GM23338 (cell line): ENCODE measurements around the gene MED13L.

Experiments
- CTCF ChIP-seq, 2 experiments: fragments of 200-600 bp in 1 of 2; sonication (generic) in 1 of 2; conservative IDR thresholded peaks; 2 replicates each; pipeline versions ENCODE4 v1.5.1 to v1.6.1; 2016 to 2017; ENCODE audit warnings: antibody characterized with exemption in 2 of 2, low read depth in 2 of 2, mild to moderate bottlenecking in 2 of 2, moderate library complexity in 1 of 2
- NANOG ChIP-seq: IDR thresholded peaks from 2 replicates; pipeline ENCODE4 v1.6.1; 2016; ENCODE audit warnings: antibody characterized with exemption, borderline replicate concordance
- POLR2AphosphoS5 ChIP-seq: IDR thresholded peaks from 2 replicates; pipeline ENCODE4 v1.6.1; 2016; ENCODE audit warnings: antibody characterized with exemption, low read depth

GRCh38 chr12:116259800-116260577, 17.5 kb downstream of the MED13L start:
- TF ChIP-seq CTCF (conservative IDR thresholded peaks at IDR 0.05; ENCODE audit: low read depth in 2 of 2) = no peak
- no peak for TF ChIP-seq NANOG
- no peak for TF ChIP-seq POLR2AphosphoS5
